H9 (cell line): Measurements from ENCODE around the gene CDK17. TPM values are rescaled to one million over a fixed set of nuclear protein-coding genes. Genes with fewer than 3 reads are reported as not detected.

Experiments
- DNase-seq: peaks from one replicate; pipeline ENCODE4 v3.0.0-alpha.2; 2017
- H2AFZ ChIP-seq: one replicate; pipeline ENCODE4 v1.6.1; 2013; ENCODE audit warnings: mild to moderate bottlenecking, low read length, control low read depth, moderate library complexity
- H2AK5ac ChIP-seq: 2 replicates; pipeline ENCODE4 v1.6.1; 2013; ENCODE audit warnings: low read length, control low read depth, mixed read lengths; ENCODE audit not compliant: insufficient read length
- H2BK120ac ChIP-seq: one replicate; pipeline ENCODE4 v1.6.1; 2013; ENCODE audit warnings: low read depth, mild to moderate bottlenecking, low read length, control low read depth, inconsistent platforms; ENCODE audit not compliant: poor library complexity, severe bottlenecking
- H2BK12ac ChIP-seq: 2 replicates; pipeline ENCODE4 v1.6.1; 2013; ENCODE audit warnings: low read length, control low read depth, mixed read lengths, low read depth; ENCODE audit not compliant: insufficient read length
- H2BK15ac ChIP-seq: 2 replicates; pipeline ENCODE4 v1.6.1; 2013; ENCODE audit warnings: low read depth, low read length, control low read depth
- H2BK20ac ChIP-seq: one replicate; pipeline ENCODE4 v1.6.1; 2013; ENCODE audit warnings: low read depth, mild to moderate bottlenecking, low read length, control low read depth, inconsistent platforms; ENCODE audit not compliant: poor library complexity, severe bottlenecking
- H2BK5ac ChIP-seq: 2 replicates; pipeline ENCODE4 v1.6.1; 2013; ENCODE audit warnings: low read length, control low read depth, mixed read lengths; ENCODE audit not compliant: insufficient read length
- H3K14ac ChIP-seq: 2 replicates; pipeline ENCODE4 v1.6.1; 2013; ENCODE audit warnings: low read length, control low read depth; ENCODE audit not compliant: insufficient read depth
- H3K18ac ChIP-seq: 2 replicates; pipeline ENCODE4 v1.6.1; 2013; ENCODE audit warnings: low read depth, mild to moderate bottlenecking, mixed read lengths, low read length, control low read depth; ENCODE audit not compliant: insufficient read length
- H3K23ac ChIP-seq: 2 replicates; pipeline ENCODE4 v1.6.1; 2013; ENCODE audit warnings: low read length, control low read depth, mixed read lengths, low read depth; ENCODE audit not compliant: insufficient read length
- H3K23me2 ChIP-seq: 2 replicates; pipeline ENCODE4 v1.6.1; 2013; ENCODE audit warnings: low read depth, mild to moderate bottlenecking, mixed read lengths, low read length, control low read depth; ENCODE audit not compliant: insufficient read length, poor library complexity, severe bottlenecking
- H3K27ac ChIP-seq: 2 replicates; pipeline ENCODE4 v1.5.1; 2013; ENCODE audit warnings: low read length, control low read depth, mixed read lengths, low read depth; ENCODE audit not compliant: insufficient read length
- H3K27me3 ChIP-seq: 2 replicates; pipeline ENCODE4 v1.6.1; 2013; ENCODE audit warnings: low read length, control low read depth, inconsistent platforms; ENCODE audit not compliant: insufficient read depth
- H3K4ac ChIP-seq: 2 replicates; pipeline ENCODE4 v1.6.1; 2013; ENCODE audit warnings: low read depth, mild to moderate bottlenecking, control low read depth, inconsistent platforms, low read length, moderate library complexity
- H3K4me1 ChIP-seq: 2 replicates; pipeline ENCODE4 v1.6.1; 2013; ENCODE audit warnings: low read length, control low read depth, inconsistent platforms; ENCODE audit not compliant: insufficient read depth
- H3K4me2 ChIP-seq: 2 replicates; pipeline ENCODE4 v1.6.1; 2013; ENCODE audit warnings: low read length, control low read depth, mixed read lengths; ENCODE audit not compliant: insufficient read length, insufficient read depth
- H3K56ac ChIP-seq: 2 replicates; pipeline ENCODE4 v1.6.1; 2013; ENCODE audit warnings: low read depth, mild to moderate bottlenecking, mixed read lengths, low read length, control low read depth; ENCODE audit not compliant: insufficient read length
- H3K79me1 ChIP-seq: 2 replicates; pipeline ENCODE4 v1.6.1; 2013; ENCODE audit warnings: low read depth, mild to moderate bottlenecking, moderate library complexity, low read length, control low read depth, inconsistent platforms; ENCODE audit not compliant: insufficient read depth, poor library complexity, severe bottlenecking
- H3K79me2 ChIP-seq: 2 replicates; pipeline ENCODE4 v1.6.1; 2013; ENCODE audit warnings: low read length, control low read depth, inconsistent platforms; ENCODE audit not compliant: insufficient read depth
- H3K9ac ChIP-seq: 2 replicates; pipeline ENCODE4 v1.6.1; 2013; ENCODE audit warnings: low read length, control low read depth, mixed read lengths; ENCODE audit not compliant: insufficient read length; ENCODE audit errors: extremely low read depth
- H3K9me3 ChIP-seq: one replicate; pipeline ENCODE4 v1.6.1; 2013; ENCODE audit warnings: low read depth, low read length, inconsistent platforms; ENCODE audit not compliant: control insufficient read depth
- H3T11ph ChIP-seq: one replicate; pipeline ENCODE4 v1.6.1; 2013; ENCODE audit warnings: mild to moderate bottlenecking, low read length, control low read depth, inconsistent platforms
- H4K20me1 ChIP-seq: one replicate; pipeline ENCODE4 v1.6.1; 2013; ENCODE audit not compliant: control insufficient read depth, insufficient read length, insufficient read depth
- H4K5ac ChIP-seq: 2 replicates; pipeline ENCODE4 v1.6.1; 2013; ENCODE audit warnings: low read depth, mild to moderate bottlenecking, mixed read lengths, low read length, control low read depth; ENCODE audit not compliant: insufficient read length
- H4K8ac ChIP-seq: replicated peaks from 2 replicates; pipeline ENCODE4 v1.6.1; 2013; ENCODE audit warnings: low read length, control low read depth, mixed read lengths, low read depth; ENCODE audit not compliant: insufficient read length
- H4K91ac ChIP-seq: 2 replicates; pipeline ENCODE4 v1.6.1; 2013; ENCODE audit warnings: low read depth, mild to moderate bottlenecking, moderate library complexity, mixed read lengths, low read length, control low read depth; ENCODE audit not compliant: insufficient read length
- H3K27ac Mint-ChIP-seq, 3 experiments: 2 replicates in 2 of 3; 3 replicates in 1 of 3; pipeline ENCODE4 v1.8.0; 2020 to 2021; ENCODE audit warnings: mixed read lengths in 3 of 3, mild to moderate bottlenecking in 1 of 3, moderate library complexity in 1 of 3
- H3K27me3 Mint-ChIP-seq: 2 replicates; pipeline ENCODE4 v1.8.0; 2021; ENCODE audit warnings: low read depth, mild to moderate bottlenecking, moderate library complexity, mixed read lengths
- H3K36me3 Mint-ChIP-seq, 3 experiments: 2 replicates in 2 of 3; 3 replicates in 1 of 3; pipeline ENCODE4 v1.8.0; 2020 to 2021; ENCODE audit warnings: low read depth in 3 of 3, mixed read lengths in 3 of 3; ENCODE audit not compliant: insufficient read depth in 1 of 3
- H3K4me1 Mint-ChIP-seq, 2 experiments: 2 replicates each; pipeline ENCODE4 v1.8.0; 2020; ENCODE audit warnings: mixed read lengths in 2 of 2
- H3K4me3 Mint-ChIP-seq, 2 experiments: 2 replicates in 1 of 2; 3 replicates in 1 of 2; pipeline ENCODE4 v1.8.0; 2020 to 2021; ENCODE audit warnings: mild to moderate bottlenecking in 2 of 2, mixed read lengths in 2 of 2, moderate library complexity in 1 of 2
- H3K9me3 Mint-ChIP-seq, 2 experiments: 2 replicates in 1 of 2; 3 replicates in 1 of 2; pipeline ENCODE4 v1.8.0; 2020; ENCODE audit warnings: mild to moderate bottlenecking in 2 of 2, mixed read lengths in 2 of 2, moderate library complexity in 1 of 2
- CTCF ChIP-seq: fragments of 200-600 bp; sonication (generic); conservative IDR thresholded peaks from 3 replicates; pipeline ENCODE4 v1.8.0; 2021; ENCODE audit warnings: antibody characterized with exemption, mild to moderate bottlenecking
- WGBS: extraction: QIAGEN DNeasy Blood & Tissue Kit; methylation state at CpG from one replicate; pipeline ENCODE4 v1.1.7; 2013; ENCODE audit warnings: missing lambda C conversion rate, low lambda C conversion rate, mixed read lengths; ENCODE audit not compliant: insufficient read length; ENCODE audit errors: extremely low coverage; 5-methylcytosine and 5-hydroxymethylcytosine counted together
- total RNA-seq: library from RNA; stranded (reverse); gene quantifications from 2 replicates; pipeline ENCODE4 v1.2.1, GENCODE V29; 2021

The CDK17 gene
- total RNA-seq, 1 experiment from 2014 or later: 28.8 TPM

- no peak overlapping the region for H2BK120ac ChIP-seq
- H3K4ac ChIP-seq: no peak overlapping the region
- H3K79me2 ChIP-seq: no peaks in the 10 kb centered on the region
- no peak overlapping the region for H3K4me3 Mint-ChIP-seq
- no peak overlapping the region for H2AK5ac ChIP-seq
- H4K20me1 ChIP-seq: no peaks in the 10 kb centered on the region
- H3K79me1 ChIP-seq: no peaks in the 10 kb centered on the region
- H4K8ac ChIP-seq: no peak overlapping the region
- no peaks in the 10 kb centered on the region for H3K9me3 ChIP-seq
- no peak for DNase-seq
- no peak overlapping the region for H3K23ac ChIP-seq
- H3K27ac Mint-ChIP-seq: no peak overlapping the region
- no peak overlapping the region for H4K5ac ChIP-seq
- H4K91ac ChIP-seq: no peak overlapping the region
- no peak overlapping the region for H3K18ac ChIP-seq
- no peak for TF ChIP-seq CTCF
- H3K14ac ChIP-seq: no peak overlapping the region
- H3T11ph ChIP-seq: no peak overlapping the region
- no peaks in the 10 kb centered on the region for H3K4me1 Mint-ChIP-seq
- no peaks in the 10 kb centered on the region for H3K27me3 ChIP-seq
- H3K56ac ChIP-seq: no peak overlapping the region
- H3K36me3 Mint-ChIP-seq: no peaks in the 10 kb centered on the region
- H2AFZ ChIP-seq: no peak overlapping the region
- H3K4me1 ChIP-seq: no peaks in the 10 kb centered on the region
- no CpG with 5 or more reads among the region's 3 CpGs for WGBS
- H2BK12ac ChIP-seq: no peak overlapping the region
- no peaks in the 10 kb centered on the region for H3K9me3 Mint-ChIP-seq
- no peaks in the 10 kb centered on the region for H3K23me2 ChIP-seq
- no peaks in the 10 kb centered on the region for H3K27me3 Mint-ChIP-seq
- H3K27ac ChIP-seq: no peak overlapping the region
- H2BK5ac ChIP-seq: no peak overlapping the region
- no peak overlapping the region for H3K9ac ChIP-seq
- no peak overlapping the region for H3K4me2 ChIP-seq
- no peak overlapping the region for H2BK20ac ChIP-seq
- H2BK15ac ChIP-seq: no peak overlapping the region
Observed at GRCh38 chr12:96448300-96448699, 48.1 kb upstream of the CDK17 start.
